ENCODE results near the gene PTPRK. TPM values are rescaled to one million over a fixed set of nuclear protein-coding genes. Genes with fewer than 3 reads are reported as not detected.

Gene PTPRK
- total and polyA plus RNA-seq, 2 donors (not counting 1 experiment from before 2014, with no cell fraction given) = 19.4 to 75.5 TPM

DNA sequence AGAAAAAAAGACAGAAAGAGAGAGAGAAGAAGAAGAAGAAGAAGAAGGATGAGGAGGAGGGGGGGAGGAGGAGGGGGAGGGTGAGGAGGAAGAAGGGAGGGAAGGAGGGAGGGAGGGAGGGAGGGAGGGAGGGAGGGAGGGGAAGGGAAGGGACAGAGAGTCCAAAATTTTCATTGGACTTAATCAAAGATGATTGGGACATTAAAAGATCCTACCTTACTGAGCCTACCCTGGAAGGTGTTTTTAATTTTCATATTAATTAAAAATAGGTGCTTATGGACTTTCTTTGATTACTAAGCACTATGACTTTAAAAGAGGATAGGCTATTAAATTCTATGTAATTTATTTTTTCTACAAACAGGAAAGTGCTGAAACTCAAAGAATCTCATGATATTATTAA, 319.6 kb downstream of the PTPRK start:
- H2AFZ ChIP-seq (ENCODE audit: low read length) = no peak overlapping the region
- H3K4me2 ChIP-seq (ENCODE audit: extremely low read depth, insufficient read depth, low read length) = no peak overlapping the region
- H4K20me1 ChIP-seq (ENCODE audit: control insufficient read depth, extremely low read depth, insufficient read depth, low read length) = no peaks in the 10 kb centered on the region
- TF ChIP-seq, protein P1, sequence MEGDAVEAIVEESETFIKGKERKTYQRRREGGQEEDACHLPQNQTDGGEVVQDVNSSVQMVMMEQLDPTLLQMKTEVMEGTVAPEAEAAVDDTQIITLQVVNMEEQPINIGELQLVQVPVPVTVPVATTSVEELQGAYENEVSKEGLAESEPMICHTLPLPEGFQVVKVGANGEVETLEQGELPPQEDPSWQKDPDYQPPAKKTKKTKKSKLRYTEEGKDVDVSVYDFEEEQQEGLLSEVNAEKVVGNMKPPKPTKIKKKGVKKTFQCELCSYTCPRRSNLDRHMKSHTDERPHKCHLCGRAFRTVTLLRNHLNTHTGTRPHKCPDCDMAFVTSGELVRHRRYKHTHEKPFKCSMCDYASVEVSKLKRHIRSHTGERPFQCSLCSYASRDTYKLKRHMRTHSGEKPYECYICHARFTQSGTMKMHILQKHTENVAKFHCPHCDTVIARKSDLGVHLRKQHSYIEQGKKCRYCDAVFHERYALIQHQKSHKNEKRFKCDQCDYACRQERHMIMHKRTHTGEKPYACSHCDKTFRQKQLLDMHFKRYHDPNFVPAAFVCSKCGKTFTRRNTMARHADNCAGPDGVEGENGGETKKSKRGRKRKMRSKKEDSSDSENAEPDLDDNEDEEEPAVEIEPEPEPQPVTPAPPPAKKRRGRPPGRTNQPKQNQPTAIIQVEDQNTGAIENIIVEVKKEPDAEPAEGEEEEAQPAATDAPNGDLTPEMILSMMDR (conservative IDR thresholded peaks at IDR 0.05 in 1 of 2, IDR thresholded peaks at IDR 0.05 in 1 of 2; ENCODE audit: low read depth in 1 of 2, low read length in 2 of 2) = no peak
- no peak for TF ChIP-seq EZH2 (IDR thresholded peaks at IDR 0.05; ENCODE audit: low read length, missing control alignments)
- no peak for DNase-seq (ENCODE audit: low read depth in 2 of 2)
- no peak overlapping the region for H3K4me3 ChIP-seq (replicated peaks in 1 of 4; ENCODE audit: control extremely low read depth in 1 of 4, insufficient read depth in 1 of 4, low read depth in 3 of 4, low read length in 4 of 4)
- H3K36me3 ChIP-seq (ENCODE audit: control insufficient read depth, insufficient read depth, low read length) = no peaks in the 10 kb centered on the region
- H3K9me3 ChIP-seq (ENCODE audit: control insufficient read depth, insufficient read depth, low read depth, low read length) = no peaks in the 10 kb centered on the region
- no peaks in the 10 kb centered on the region for H3K4me1 ChIP-seq (ENCODE audit: control insufficient read depth, extremely low read depth, insufficient read depth, low read length)
- H3K27ac ChIP-seq (ENCODE audit: insufficient read depth, low read length) = no peak overlapping the region
- no peaks in the 10 kb centered on the region for H3K79me2 ChIP-seq (ENCODE audit: control insufficient read depth, insufficient read depth, low read length)
- no peak overlapping the region for H3K9ac ChIP-seq (ENCODE audit: insufficient read depth, low read length)
- no peaks in the 10 kb centered on the region for H3K27me3 ChIP-seq (ENCODE audit: control insufficient read depth, insufficient read depth, low read length)

- H3K4me1 ChIP-seq (ENCODE audit: control insufficient read depth, extremely low read depth, insufficient read depth, low read length) = no peaks in the 10 kb centered on the region
- no peaks in the 10 kb centered on the region for H3K36me3 ChIP-seq (ENCODE audit: control insufficient read depth, insufficient read depth, low read length)
- H3K9me3 ChIP-seq (ENCODE audit: control insufficient read depth, insufficient read depth, low read depth, low read length) = no peaks in the 10 kb centered on the region
- H3K27ac ChIP-seq (ENCODE audit: insufficient read depth, low read length) = no peak overlapping the region
- TF ChIP-seq, protein P1 (conservative IDR thresholded peaks at IDR 0.05 in 1 of 2, IDR thresholded peaks at IDR 0.05 in 1 of 2; ENCODE audit: low read depth in 1 of 2, low read length in 2 of 2) = no peak
- no peak for TF ChIP-seq EZH2 (IDR thresholded peaks at IDR 0.05; ENCODE audit: low read length, missing control alignments)
- H4K20me1 ChIP-seq (ENCODE audit: control insufficient read depth, extremely low read depth, insufficient read depth, low read length) = no peaks in the 10 kb centered on the region
- no peak overlapping the region for H3K4me2 ChIP-seq (ENCODE audit: extremely low read depth, insufficient read depth, low read length)
- DNase-seq (ENCODE audit: low read depth in 2 of 2) = no peak
- H2AFZ ChIP-seq (ENCODE audit: low read length) = no peak overlapping the region
- H3K4me3 ChIP-seq (replicated peaks in 1 of 4; ENCODE audit: control extremely low read depth in 1 of 4, insufficient read depth in 1 of 4, low read depth in 3 of 4, low read length in 4 of 4) = no peak overlapping the region
- no peaks in the 10 kb centered on the region for H3K79me2 ChIP-seq (ENCODE audit: control insufficient read depth, insufficient read depth, low read length)
- H3K9ac ChIP-seq (ENCODE audit: insufficient read depth, low read length) = no peak overlapping the region
- no peaks in the 10 kb centered on the region for H3K27me3 ChIP-seq (ENCODE audit: control insufficient read depth, insufficient read depth, low read length)
Observed at GRCh38 chr6:128199461-128199860, 320.9 kb downstream of the PTPRK start.

- no peak overlapping the region for H3K9ac ChIP-seq (ENCODE audit: insufficient read depth, low read length)
Observed at GRCh38 chr6:128192972-128193371, 327.4 kb downstream of the PTPRK start.

More at GRCh38 chr6:128192972-128193371, 327.4 kb downstream of the PTPRK start:
- no peak for DNase-seq (ENCODE audit: low read depth in 2 of 2)
- Histone ChIP-seq H3K27me3 (ENCODE audit: control insufficient read depth, insufficient read depth, low read length) (no peaks in the 10 kb centered on the region), H3K4me1 (ENCODE audit: control insufficient read depth, extremely low read depth, insufficient read depth, low read length) (no peaks in the 10 kb centered on the region), H3K4me3 (replicated peaks in 1 of 4; ENCODE audit: control extremely low read depth in 1 of 4, insufficient read depth in 1 of 4, low read depth in 3 of 4, low read length in 4 of 4) (no peak overlapping the region), H3K79me2 (ENCODE audit: control insufficient read depth, insufficient read depth, low read length) (no peaks in the 10 kb centered on the region), H4K20me1 (ENCODE audit: control insufficient read depth, extremely low read depth, insufficient read depth, low read length) (no peaks in the 10 kb centered on the region), H2AFZ (ENCODE audit: low read length) (no peak overlapping the region), H3K27ac (ENCODE audit: insufficient read depth, low read length) (no peak overlapping the region), H3K36me3 (ENCODE audit: control insufficient read depth, insufficient read depth, low read length) (no peaks in the 10 kb centered on the region), H3K4me2 (ENCODE audit: extremely low read depth, insufficient read depth, low read length) (no peak overlapping the region), H3K9me3 (ENCODE audit: control insufficient read depth, insufficient read depth, low read depth, low read length) (no peaks in the 10 kb centered on the region)
- TF ChIP-seq, protein P1 (conservative IDR thresholded peaks at IDR 0.05 in 1 of 2, IDR thresholded peaks at IDR 0.05 in 1 of 2; ENCODE audit: low read depth in 1 of 2, low read length in 2 of 2) = no peak
- no peak for TF ChIP-seq EZH2 (IDR thresholded peaks at IDR 0.05; ENCODE audit: low read length, missing control alignments)

All from fibroblast of lung (primary cell).